GM12873 (cell line): ENCODE data around the gene ELP1.

Experiments
- CTCF ChIP-seq: IDR thresholded peaks from 2 replicates; pipeline ENCODE4 v1.5.1; 2012; ENCODE audit warnings: low read depth, mild to moderate bottlenecking, moderate library complexity, low read length, control low read depth; ENCODE audit not compliant: insufficient read depth; ENCODE audit errors: missing control alignments

Gene ELP1

DNA sequence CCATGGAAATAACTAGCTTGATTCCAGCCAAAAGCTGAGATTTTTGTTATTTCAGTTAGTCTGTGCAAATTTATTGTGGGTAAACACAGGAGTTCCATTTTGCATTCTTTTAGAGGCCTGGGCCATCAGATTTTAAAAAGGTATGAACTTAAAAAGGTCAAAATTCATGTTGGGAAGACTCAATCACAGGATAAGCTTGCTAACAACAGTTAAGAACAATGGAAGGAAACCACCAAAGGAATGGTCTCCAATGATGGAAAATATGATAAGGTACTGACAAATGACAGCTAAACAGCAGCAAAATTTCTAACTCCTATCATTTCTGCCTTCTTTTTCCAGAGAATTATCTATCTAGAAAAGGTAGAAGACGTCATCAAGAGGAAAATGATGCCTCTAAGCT, 16.2 kb upstream of the ELP1 start:
- no peak for TF ChIP-seq CTCF

- TF ChIP-seq CTCF: no peak
These were observed 6.1 kb upstream of the ELP1 start for GRCh38 chr9:108939975-108940374.

GRCh38 chr9:108937561-108938305, 3.8 kb upstream of the ELP1 start:
- no peak for TF ChIP-seq CTCF

DNA sequence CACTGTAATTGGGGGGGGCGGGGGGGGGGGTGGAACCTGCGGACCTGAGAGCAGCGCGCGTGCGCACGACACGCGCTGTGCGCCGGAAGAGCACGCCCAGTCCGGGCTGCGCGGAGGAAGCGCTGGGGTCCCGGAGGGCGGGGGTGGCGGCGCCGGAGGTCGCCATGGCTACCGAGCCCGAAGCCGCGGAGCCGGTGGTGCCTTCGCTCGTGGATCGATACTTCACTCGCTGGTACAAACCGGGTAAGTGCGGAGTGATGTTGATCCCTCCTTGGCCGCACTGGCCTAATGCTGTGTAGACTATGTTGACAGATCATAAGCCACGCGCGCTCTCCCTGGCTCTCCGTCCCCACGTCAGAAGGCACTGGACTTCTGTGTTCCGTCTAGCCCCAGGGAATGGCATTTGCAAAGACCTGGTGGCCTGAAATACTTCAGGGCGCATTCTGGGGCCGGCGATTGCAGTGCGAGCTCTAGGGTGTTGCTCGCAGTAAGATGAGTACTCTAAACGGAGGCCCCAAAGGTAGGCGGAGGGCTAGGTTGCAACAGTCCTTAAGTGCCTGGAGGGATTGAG, 484 bp upstream of the ELP1 start, which contains the start of gene ABITRAM:
TSS of gene ABITRAM (plus strand) at position 78 of the 571 bp plus-strand sequence. CDS start at position 165, 87 bp downstream.
- no peak for TF ChIP-seq CTCF

- no peak for TF ChIP-seq CTCF
These were observed 650 bp downstream of the ELP1 start for GRCh38 chr9:108933231-108933717.

- TF ChIP-seq CTCF: no peak
These were observed 5.5 kb downstream of the ELP1 start for GRCh38 chr9:108928386-108928785.

GRCh38 chr9:108924466-108924865, 9.5 kb downstream of the ELP1 start:
- no peak for TF ChIP-seq CTCF
